Chondrocyte (in vitro differentiated cells): Measurements from ENCODE around the gene KDF1. TPM values are rescaled to one million over a fixed set of nuclear protein-coding genes. Genes with fewer than 3 reads are reported as not detected.

ENCODE experiments used
- DNase-seq: peaks from one replicate; pipeline ENCODE4 v3.0.0; 2021; ENCODE audit warnings: mixed read lengths, low spot score
- H3K27ac Mint-ChIP-seq: one replicate; pipeline ENCODE4 v1.8.0; 2021; ENCODE audit warnings: mild to moderate bottlenecking, moderate library complexity, mixed read lengths; ENCODE audit not compliant: unreplicated experiment
- H3K27me3 Mint-ChIP-seq: 2 replicates; pipeline ENCODE4 v1.8.0; 2021; ENCODE audit warnings: low read depth, mixed read lengths
- H3K36me3 Mint-ChIP-seq: 2 replicates; pipeline ENCODE4 v1.8.0; 2021; ENCODE audit warnings: low read depth, mixed read lengths
- H3K4me1 Mint-ChIP-seq: 2 replicates; pipeline ENCODE4 v1.8.0; 2021; ENCODE audit warnings: low read depth, mild to moderate bottlenecking, mixed read lengths
- H3K4me3 Mint-ChIP-seq: one replicate; pipeline ENCODE4 v1.8.0; 2021; ENCODE audit warnings: mild to moderate bottlenecking, moderate library complexity, mixed read lengths; ENCODE audit not compliant: unreplicated experiment
- H3K9me3 Mint-ChIP-seq: 2 replicates; pipeline ENCODE4 v1.8.0; 2021; ENCODE audit warnings: low read depth, mixed read lengths
- CTCF ChIP-seq: fragments of 200-600 bp; sonication (generic); IDR thresholded peaks from 2 replicates; pipeline ENCODE4 v1.5.0; 2021; ENCODE audit warnings: antibody characterized with exemption, mild to moderate bottlenecking, moderate library complexity
- long read RNA-seq: library from polyadenylated mRNA; stranded (forward); transcript quantifications from one replicate; pipeline ENCODE4 v2.0.0, GENCODE V29; 2021
- total RNA-seq: library from RNA; stranded (reverse); gene quantifications from 3 replicates; pipeline ENCODE4 v1.2.1, GENCODE V29; 2021

The KDF1 gene, protein sequence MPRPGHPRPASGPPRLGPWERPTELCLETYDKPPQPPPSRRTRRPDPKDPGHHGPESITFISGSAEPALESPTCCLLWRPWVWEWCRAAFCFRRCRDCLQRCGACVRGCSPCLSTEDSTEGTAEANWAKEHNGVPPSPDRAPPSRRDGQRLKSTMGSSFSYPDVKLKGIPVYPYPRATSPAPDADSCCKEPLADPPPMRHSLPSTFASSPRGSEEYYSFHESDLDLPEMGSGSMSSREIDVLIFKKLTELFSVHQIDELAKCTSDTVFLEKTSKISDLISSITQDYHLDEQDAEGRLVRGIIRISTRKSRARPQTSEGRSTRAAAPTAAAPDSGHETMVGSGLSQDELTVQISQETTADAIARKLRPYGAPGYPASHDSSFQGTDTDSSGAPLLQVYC
- total RNA-seq: not detected in 3 replicates
- long read RNA-seq: 0 reads

DNA sequence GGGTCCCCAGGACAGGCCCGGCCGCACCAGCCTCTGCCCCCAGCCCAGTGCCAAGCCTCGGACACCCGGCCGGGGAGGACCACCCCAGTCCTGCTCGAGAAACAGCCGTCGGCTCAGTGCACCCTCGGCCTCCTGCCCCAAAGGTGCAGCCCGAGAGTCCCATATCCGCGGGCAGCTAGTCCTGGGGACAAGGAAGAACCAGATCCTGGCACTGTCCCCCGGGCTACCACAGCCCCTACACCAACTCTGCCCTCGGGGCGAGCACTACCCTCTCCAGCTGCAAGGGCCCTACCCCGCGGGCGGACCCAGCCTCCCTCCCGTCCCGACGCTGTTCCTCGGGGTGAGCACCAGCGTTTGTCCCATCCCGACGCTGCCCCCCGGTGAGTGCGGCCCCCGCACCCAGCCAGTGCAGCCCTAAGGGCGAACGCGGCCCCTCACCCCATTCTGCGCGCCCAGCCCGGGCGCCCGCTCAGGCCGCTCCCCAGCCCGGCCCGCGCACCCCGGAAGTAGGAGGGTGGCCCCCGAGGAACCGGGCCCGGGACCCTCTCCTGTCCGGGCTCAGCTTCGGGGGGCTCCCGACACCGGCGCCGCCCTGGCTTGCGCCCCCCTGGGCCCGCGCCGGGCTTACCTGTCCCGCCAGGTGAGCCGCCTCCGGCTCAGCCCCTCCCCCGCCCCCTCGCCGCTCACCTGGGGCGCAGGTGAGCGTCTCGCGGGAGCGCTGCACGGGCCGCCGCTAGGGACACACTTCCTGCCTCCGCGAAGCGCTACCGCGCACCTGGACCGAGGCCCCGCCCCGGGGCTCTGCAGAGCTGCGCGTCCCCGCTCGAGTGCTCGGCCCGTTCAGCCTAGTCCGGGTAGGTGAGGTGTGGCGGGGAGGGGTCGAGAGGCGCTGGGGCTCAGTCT, at the start of gene KDF1:
KDF1 (minus strand) TSS at position 747 of the 903 bp plus-strand sequence. CDS start 8,088 bp downstream, outside the sequence.
- Mint-ChIP-seq H3K27me3 (peaks cover 26% of the 10 kb centered on the region), H3K36me3 (peaks cover 5% of the 10 kb centered on the region), H3K4me3 (no peak within 1 kb of the TSS), H3K9me3 (peaks cover 11% of the 10 kb centered on the region), H3K4me1 (peaks cover 11% of the 10 kb centered on the region), H3K27ac (no peak within 1 kb of the TSS)
- no peak for DNase-seq
- TF ChIP-seq CTCF: no peak

GRCh38 chr1:27009601-27010197, 49.4 kb upstream of the KDF1 start:
- peak; percentile 38 for TF ChIP-seq CTCF
- Mint-ChIP-seq H3K27me3 (no peaks in the 10 kb centered on the region), H3K9me3 (no peaks in the 10 kb centered on the region), H3K4me1 (peaks cover 65% of the 10 kb centered on the region), H3K4me3 (peak overlapping the region; percentile 85), H3K36me3 (peaks cover 7% of the 10 kb centered on the region), H3K27ac (peak overlapping the region; percentile 92)
- no peak for DNase-seq

DNA sequence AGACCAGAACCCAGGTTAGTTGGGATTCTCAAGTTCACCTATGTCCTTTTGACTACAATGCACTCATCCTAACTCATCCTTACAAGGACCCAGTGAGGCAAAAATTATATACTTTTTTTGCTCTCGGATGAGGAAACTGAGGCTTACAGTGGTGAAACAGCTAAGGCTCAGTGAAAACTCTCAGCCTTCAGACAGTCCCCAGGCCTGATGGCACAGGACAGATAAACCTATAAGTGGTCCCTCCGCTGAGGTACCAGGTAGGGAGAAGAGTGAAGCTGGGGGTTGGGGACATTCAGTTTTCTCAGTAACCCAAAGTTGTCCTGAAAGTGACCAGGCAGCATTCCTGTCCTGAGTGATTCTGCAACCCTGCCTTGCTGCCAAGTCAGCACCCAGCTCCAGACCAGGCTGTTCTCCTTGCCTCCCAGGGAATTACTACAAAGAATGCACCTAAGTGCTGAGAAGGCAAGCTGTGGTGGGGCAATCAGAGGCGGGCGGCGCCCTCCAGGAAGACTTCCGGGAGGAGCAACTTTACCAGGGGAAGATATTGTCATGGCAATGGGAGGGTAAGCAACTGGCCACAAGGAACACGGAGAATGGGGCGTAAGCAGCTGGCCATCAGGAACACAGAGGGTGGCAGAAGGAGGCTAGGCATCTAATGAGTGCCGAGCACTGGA, 47.8 kb upstream of the KDF1 start:
- no peak for TF ChIP-seq CTCF
- peak overlapping the region; percentile 26 for H3K4me3 Mint-ChIP-seq
- H3K27me3 Mint-ChIP-seq: no peaks in the 10 kb centered on the region
- H3K27ac Mint-ChIP-seq: peak overlapping the region; percentile 80
- peaks cover 75% of the 10 kb centered on the region for H3K4me1 Mint-ChIP-seq
- H3K9me3 Mint-ChIP-seq: no peaks in the 10 kb centered on the region
- no peak for DNase-seq
- H3K36me3 Mint-ChIP-seq: peaks cover 7% of the 10 kb centered on the region

DNA sequence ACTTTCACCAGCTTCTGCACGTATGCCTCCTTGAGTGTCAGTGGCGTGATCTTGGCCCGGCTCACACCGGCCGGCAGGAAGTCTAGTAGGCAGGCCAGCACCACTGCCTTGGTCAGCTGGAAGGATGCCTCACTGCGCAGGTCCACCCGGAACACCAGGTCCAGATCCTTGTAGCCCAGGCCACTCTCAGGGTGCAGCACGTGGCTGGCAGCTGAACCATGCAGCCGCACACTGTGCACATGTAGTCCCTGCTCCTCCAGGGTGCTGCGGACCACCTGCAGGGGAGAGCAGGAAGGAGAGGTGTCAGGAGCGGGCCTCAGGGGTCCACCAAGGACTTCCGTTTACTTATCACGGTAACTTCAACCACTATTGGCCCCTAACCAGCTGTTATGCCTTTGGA, 46.4 kb upstream of the KDF1 start:
- H3K27ac Mint-ChIP-seq: peak overlapping the region; percentile 45
- no peak for DNase-seq
- H3K4me3 Mint-ChIP-seq: no peak overlapping the region
- peaks cover 7% of the 10 kb centered on the region for H3K36me3 Mint-ChIP-seq
- H3K9me3 Mint-ChIP-seq: no peaks in the 10 kb centered on the region
- TF ChIP-seq CTCF: no peak
- no peaks in the 10 kb centered on the region for H3K27me3 Mint-ChIP-seq
- H3K4me1 Mint-ChIP-seq: peaks cover 78% of the 10 kb centered on the region
